Mammary epithelial cell (primary cell): ENCODE data around the gene FANCG.

ENCODE experiments used
- EZH2 ChIP-seq: IDR thresholded peaks from 2 replicates; pipeline ENCODE4 v1.6.1; 2012; ENCODE audit warnings: low read length, inconsistent platforms, borderline replicate concordance
- TF ChIP-seq, protein P1 (sequence below), 2 donors: IDR thresholded peaks in 1 of 2; conservative IDR thresholded peaks in 1 of 2; 2 replicates each; pipeline ENCODE4 v1.5.1; 2011 to 2012; ENCODE audit warnings: inconsistent platforms in 2 of 2, low read length in 2 of 2, mild to moderate bottlenecking in 2 of 2, control low read depth in 1 of 2, low read depth in 1 of 2; ENCODE audit not compliant: insufficient read depth in 1 of 2; ENCODE audit errors: extremely low read depth in 1 of 2

DNA sequence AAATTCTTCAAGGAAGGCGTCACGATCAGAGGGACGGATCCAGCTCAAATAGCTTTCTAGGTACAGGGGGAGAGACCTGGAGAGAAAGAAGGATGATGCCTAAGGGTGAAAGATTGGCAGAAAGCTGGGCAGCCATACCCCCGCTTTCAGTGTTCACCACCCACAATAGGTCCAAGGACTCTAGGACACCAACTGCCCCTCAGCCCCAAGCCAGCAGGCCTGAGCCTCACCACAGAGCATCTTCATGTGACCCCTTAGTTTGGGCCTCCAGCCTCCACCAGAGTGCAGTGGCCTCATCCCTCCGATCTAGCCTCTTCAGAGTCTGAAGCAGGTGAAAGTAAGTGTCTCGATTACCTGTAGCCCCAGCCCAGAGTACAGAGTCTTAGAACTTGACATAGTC, 5.6 kb downstream of the FANCG start:
- TF ChIP-seq, protein P1, sequence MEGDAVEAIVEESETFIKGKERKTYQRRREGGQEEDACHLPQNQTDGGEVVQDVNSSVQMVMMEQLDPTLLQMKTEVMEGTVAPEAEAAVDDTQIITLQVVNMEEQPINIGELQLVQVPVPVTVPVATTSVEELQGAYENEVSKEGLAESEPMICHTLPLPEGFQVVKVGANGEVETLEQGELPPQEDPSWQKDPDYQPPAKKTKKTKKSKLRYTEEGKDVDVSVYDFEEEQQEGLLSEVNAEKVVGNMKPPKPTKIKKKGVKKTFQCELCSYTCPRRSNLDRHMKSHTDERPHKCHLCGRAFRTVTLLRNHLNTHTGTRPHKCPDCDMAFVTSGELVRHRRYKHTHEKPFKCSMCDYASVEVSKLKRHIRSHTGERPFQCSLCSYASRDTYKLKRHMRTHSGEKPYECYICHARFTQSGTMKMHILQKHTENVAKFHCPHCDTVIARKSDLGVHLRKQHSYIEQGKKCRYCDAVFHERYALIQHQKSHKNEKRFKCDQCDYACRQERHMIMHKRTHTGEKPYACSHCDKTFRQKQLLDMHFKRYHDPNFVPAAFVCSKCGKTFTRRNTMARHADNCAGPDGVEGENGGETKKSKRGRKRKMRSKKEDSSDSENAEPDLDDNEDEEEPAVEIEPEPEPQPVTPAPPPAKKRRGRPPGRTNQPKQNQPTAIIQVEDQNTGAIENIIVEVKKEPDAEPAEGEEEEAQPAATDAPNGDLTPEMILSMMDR (conservative IDR thresholded peaks at IDR 0.05 in 1 of 2, IDR thresholded peaks at IDR 0.05 in 1 of 2; ENCODE audit: extremely low read depth in 1 of 2, insufficient read depth in 1 of 2, low read depth in 1 of 2, low read length in 2 of 2), result no peak
- no peak for TF ChIP-seq EZH2
